Small intestine (tissue), 7 donors: ENCODE data around the gene ALAD. TPM values are rescaled to one million over a fixed set of nuclear protein-coding genes. Genes with fewer than 3 reads are reported as not detected.

Experiments
- DNase-seq, 2 donors: peaks; one replicate each; pipeline versions ENCODE4 v3.0.0 to v3.0.0-alpha.2; 2013
- FAIRE-seq: peaks from 2 replicates; lab custom pipeline; 2012; peaks lifted over from hg19 to GRCh38; lab: Jason Lieb, UNC
- H3K27ac ChIP-seq, 3 donors: one replicate each; pipeline ENCODE4 v1.5.1; 2013; ENCODE audit warnings: low read length in 2 of 3, mild to moderate bottlenecking in 2 of 3, control low read depth in 1 of 3, inconsistent platforms in 1 of 3, low read depth in 1 of 3, moderate library complexity in 1 of 3
- H3K27me3 ChIP-seq, 3 donors: one replicate each; pipeline ENCODE4 v1.6.1; 2013; ENCODE audit warnings: low read length in 3 of 3, inconsistent platforms in 1 of 3; ENCODE audit not compliant: control insufficient read depth in 3 of 3, insufficient read depth in 3 of 3
- H3K36me3 ChIP-seq, 3 donors: one replicate each; pipeline ENCODE4 v1.6.1; 2013; ENCODE audit warnings: low read length in 3 of 3, inconsistent platforms in 1 of 3, low read depth in 1 of 3, mild to moderate bottlenecking in 1 of 3, moderate library complexity in 1 of 3; ENCODE audit not compliant: control insufficient read depth in 3 of 3, insufficient read depth in 2 of 3
- H3K4me1 ChIP-seq, 3 donors: one replicate each; pipeline ENCODE4 v1.6.1; 2013; ENCODE audit warnings: low read length in 2 of 3, inconsistent platforms in 1 of 3, low read depth in 1 of 3, mild to moderate bottlenecking in 1 of 3, moderate library complexity in 1 of 3; ENCODE audit not compliant: control insufficient read depth in 3 of 3, insufficient read depth in 2 of 3
- H3K4me3 ChIP-seq, 3 donors: one replicate each; pipeline ENCODE4 v1.5.1; 2013; ENCODE audit warnings: low read length in 3 of 3, control low read depth in 1 of 3, inconsistent platforms in 1 of 3, low read depth in 1 of 3, mild to moderate bottlenecking in 1 of 3, moderate library complexity in 1 of 3
- H3K9me3 ChIP-seq, 2 donors: one replicate each; pipeline ENCODE4 v1.6.1; 2013; ENCODE audit warnings: low read depth in 1 of 2, low read length in 1 of 2; ENCODE audit not compliant: control insufficient read depth in 2 of 2, insufficient read depth in 1 of 2
- WGBS, 3 donors: extraction: QIAGEN DNeasy Blood & Tissue Kit; methylation state at CpG; one replicate each; pipeline ENCODE4 v1.1.7; 2013; 5-methylcytosine and 5-hydroxymethylcytosine counted together
- polyA plus RNA-seq, 4 donors: library from polyadenylated mRNA; stranded (reverse) in 3 of 4; unstranded in 1 of 4; fragments of 200-250 nt in 3 of 4; fragments of 120-200 nt in 1 of 4; gene quantifications; one replicate each; pipeline versions ENCODE4 v1.2.1 to v1.2.3, GENCODE V29; 2013
- donor health status: healthy with polysubstance abuse.
- donor health status: control.
- donor health status: control.
- donor health status: Bipolar disorder and iron deficiency.
- donor health status: healthy.

Gene ALAD
- polyA plus RNA-seq, 4 donors: 33.5 to 97.7 (median 42.9) TPM

GRCh38 chr9:113428062-113428615 is 27.1 kb upstream of the ALAD start:
- peaks cover 0 to 3% (median 0%) of the 10 kb centered on the region in 3 donors for H3K27me3 ChIP-seq
- no peak overlapping the region for H3K4me3 ChIP-seq
- no peaks in the 10 kb centered on the region for H3K9me3 ChIP-seq
- H3K27ac ChIP-seq: no peak overlapping the region
- H3K36me3 ChIP-seq: no peaks in the 10 kb centered on the region
- H3K4me1 ChIP-seq: no peaks in the 10 kb centered on the region
- 88 to 100% (median 92%) methylated on average over 1 of the region's 1 CpG for WGBS, 3 donors
- DNase-seq: no peak
- FAIRE-seq: no peak

- FAIRE-seq: no peak
- no peaks in the 10 kb centered on the region for H3K36me3 ChIP-seq
Measured at GRCh38 chr9:113427629-113428028, 26.5 kb upstream of the ALAD start.

GRCh38 chr9:113426701-113427100 is 25.6 kb upstream of the ALAD start:
- 32 to 87% (median 67%) methylated on average over 1 of the region's 1 CpG for WGBS, 3 donors
- Histone ChIP-seq H3K4me3 (no peak overlapping the region), H3K4me1 (no peaks in the 10 kb centered on the region), H3K27me3 (no peaks in the 10 kb centered on the region), H3K9me3 (no peaks in the 10 kb centered on the region), H3K27ac (no peak overlapping the region), H3K36me3 (no peaks in the 10 kb centered on the region)
- FAIRE-seq (no peak), DNase-seq (no peak)

More at GRCh38 chr9:113427629-113428028, 26.5 kb upstream of the ALAD start:
- no peaks in the 10 kb centered on the region for H3K4me1 ChIP-seq
- H3K4me3 ChIP-seq: no peak overlapping the region
- DNase-seq: no peak
- no peaks in the 10 kb centered on the region for H3K27me3 ChIP-seq
- no peak overlapping the region for H3K27ac ChIP-seq
- H3K9me3 ChIP-seq: no peaks in the 10 kb centered on the region
- WGBS, 3 donors: 94 to 96% (median 94%) methylated on average over 2 of the region's 2 CpGs

- Histone ChIP-seq H3K4me1 (no peaks in the 10 kb centered on the region), H3K36me3 (no peaks in the 10 kb centered on the region), H3K9me3 (no peaks in the 10 kb centered on the region), H3K27ac (no peak overlapping the region), H3K27me3 (no peaks in the 10 kb centered on the region), H3K4me3 (no peak overlapping the region)
- FAIRE-seq (no peak), DNase-seq (no peak)
- WGBS, 3 donors: 53 to 67% (median 54%) methylated on average over 2 of the region's 2 CpGs
Measured at GRCh38 chr9:113425072-113425471, 24.0 kb upstream of the ALAD start.

- Histone ChIP-seq H3K4me3 (no peak overlapping the region), H3K36me3 (no peaks in the 10 kb centered on the region), H3K4me1 (no peaks in the 10 kb centered on the region), H3K27me3 (no peaks in the 10 kb centered on the region), H3K27ac (no peak overlapping the region), H3K9me3 (no peaks in the 10 kb centered on the region)
- DNase-seq (no peak), FAIRE-seq (no peak)
- 61 to 82% (median 77%) methylated on average over 3 of the region's 3 CpGs for WGBS, 3 donors
Measured at GRCh38 chr9:113421726-113422125, 20.6 kb upstream of the ALAD start.

GRCh38 chr9:113417370-113417769 is 16.3 kb upstream of the ALAD start:
- Histone ChIP-seq H3K27ac (no peak overlapping the region), H3K27me3 (no peaks in the 10 kb centered on the region), H3K4me3 (no peak overlapping the region), H3K4me1 (no peaks in the 10 kb centered on the region), H3K9me3 (no peaks in the 10 kb centered on the region), H3K36me3 (no peaks in the 10 kb centered on the region)
- FAIRE-seq (no peak), DNase-seq (no peak)
- 76 to 85% (median 84%) methylated on average over 4 of the region's 4 CpGs for WGBS, 3 donors

GRCh38 chr9:113416149-113416721 is 15.2 kb upstream of the ALAD start:
- FAIRE-seq (no peak), DNase-seq (no peak)
- Histone ChIP-seq H3K4me1 (no peaks in the 10 kb centered on the region), H3K27me3 (no peaks in the 10 kb centered on the region), H3K9me3 (no peaks in the 10 kb centered on the region), H3K27ac (peak overlapping the region in 2 of 3 donors; percentile 35 to 65), H3K36me3 (no peaks in the 10 kb centered on the region), H3K4me3 (no peak overlapping the region)
- WGBS, 3 donors: 51 to 74% (median 66%) methylated on average over 3 of the region's 3 CpGs

GRCh38 chr9:113410207-113410864 is 9.3 kb upstream of the ALAD start, which contains the start of the genes C9orf43 and POLE3:
TSS of gene C9orf43 (plus strand) at chr9:113410747. CDS start at chr9:113413494, 2,747 bp downstream.
TSS of gene POLE3 (minus strand) at chr9:113410675. CDS start at chr9:113410293, 382 bp downstream.
- no peaks in the 10 kb centered on the region for H3K9me3 ChIP-seq
- 0 to 1% (median 0%) methylated on average over 58 to 61 of the region's 61 CpGs for WGBS, 3 donors
- DNase-seq (peak; percentile 94 to 99), FAIRE-seq (no peak)
- H3K4me3 ChIP-seq: peak within 1 kb of the TSS; percentile 70 to 83 (median 73)
- peak within 1 kb of the TSS; percentile 77 to 99 (median 96) for H3K27ac ChIP-seq
- H3K36me3 ChIP-seq: peaks cover 0 to 14% (median 4%) of the 10 kb centered on the region in 3 donors
- peaks cover 0 to 6% (median 0%) of the 10 kb centered on the region in 3 donors for H3K4me1 ChIP-seq
- H3K27me3 ChIP-seq: no peaks in the 10 kb centered on the region
